HUES64 (cell line): ENCODE results near the gene GAB3.

Experiments used
- H3K27ac ChIP-seq: 2 replicates; pipeline ENCODE4 v1.7.0; 2013; ENCODE audit warnings: low read depth, low read length, inconsistent platforms
- H3K27me3 ChIP-seq: 2 replicates; pipeline ENCODE4 v1.6.1; 2013; ENCODE audit warnings: mild to moderate bottlenecking, low read length; ENCODE audit not compliant: insufficient read depth
- H3K36me3 ChIP-seq: 2 replicates; pipeline ENCODE4 v1.6.1; 2013; ENCODE audit warnings: mild to moderate bottlenecking, low read length; ENCODE audit not compliant: insufficient read depth
- H3K4me1 ChIP-seq: 2 replicates; pipeline ENCODE4 v1.6.1; 2013; ENCODE audit warnings: mild to moderate bottlenecking, low read length, moderate library complexity; ENCODE audit not compliant: insufficient read depth
- H3K4me3 ChIP-seq: 2 replicates; pipeline ENCODE4 v1.5.1; 2013; ENCODE audit warnings: mild to moderate bottlenecking, low read length, moderate library complexity
- H3K9ac ChIP-seq: 2 replicates; pipeline ENCODE4 v1.6.1; 2013; ENCODE audit warnings: mild to moderate bottlenecking, low read depth, low read length
- H3K9me3 ChIP-seq: 2 replicates; pipeline ENCODE4 v1.6.1; 2013; ENCODE audit warnings: low read depth, low read length; ENCODE audit not compliant: insufficient read depth
- WGBS: fragments of 150-250, 120-280 bp; methylation state at CpG from one replicate; pipeline ENCODE4 v1.1.7; 2013; ENCODE audit warnings: missing lambda C conversion rate; 5-methylcytosine and 5-hydroxymethylcytosine counted together

Gene GAB3

GRCh38 chrX:154748712-154749339 lies 2.1 kb downstream of the GAB3 start:
- H3K36me3 ChIP-seq, result no peaks in the 10 kb centered on the region
- H3K27me3 ChIP-seq, result peaks cover 48% of the 10 kb centered on the region
- no peaks in the 10 kb centered on the region for H3K4me1 ChIP-seq
- no peak overlapping the region for H3K9ac ChIP-seq
- no peak overlapping the region for H3K4me3 ChIP-seq
- 39% methylated on average over 11 of the region's 11 CpGs for WGBS
- no peak overlapping the region for H3K27ac ChIP-seq
- H3K9me3 ChIP-seq, result no peaks in the 10 kb centered on the region

DNA sequence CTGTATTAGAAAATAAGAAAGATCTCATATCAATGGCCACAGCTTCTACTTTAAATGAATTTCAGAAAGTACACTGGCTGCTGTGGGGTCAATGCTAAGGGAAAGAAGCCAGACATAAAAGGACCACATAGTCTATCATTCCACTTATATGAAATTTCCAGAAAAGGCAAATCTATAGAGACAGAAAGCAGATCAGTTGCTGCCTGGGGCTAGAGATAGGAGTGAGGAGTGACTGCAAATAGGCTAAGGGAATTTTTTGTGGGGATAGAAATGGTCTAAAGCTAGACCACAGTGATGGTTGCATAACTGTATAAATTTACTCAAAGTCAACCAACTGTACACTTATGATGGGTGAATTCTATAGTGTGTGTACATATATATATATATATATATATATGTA lies 8.3 kb downstream of the GAB3 start:
- no peaks in the 10 kb centered on the region for H3K27me3 ChIP-seq

GRCh38 chrX:154739952-154740465 lies 10.9 kb downstream of the GAB3 start:
- no peak overlapping the region for H3K4me3 ChIP-seq
- no peaks in the 10 kb centered on the region for H3K27me3 ChIP-seq
- H3K4me1 ChIP-seq, result no peaks in the 10 kb centered on the region
- H3K27ac ChIP-seq, result no peak overlapping the region
- no peaks in the 10 kb centered on the region for H3K9me3 ChIP-seq
- WGBS, result 94% methylated on average over 2 of the region's 2 CpGs
- H3K36me3 ChIP-seq, result no peaks in the 10 kb centered on the region
- no peak overlapping the region for H3K9ac ChIP-seq

More for the DNA sequence above, 8.3 kb downstream of the GAB3 start:
- Histone ChIP-seq H3K9me3 (no peaks in the 10 kb centered on the region), H3K9ac (no peak overlapping the region), H3K4me1 (no peaks in the 10 kb centered on the region), H3K27ac (no peak overlapping the region), H3K36me3 (no peaks in the 10 kb centered on the region), H3K4me3 (no peak overlapping the region)

- Histone ChIP-seq H3K27me3 (no peaks in the 10 kb centered on the region), H3K9me3 (no peaks in the 10 kb centered on the region), H3K4me1 (0 out of 2 replicates have a peak, but pooled peaks cover 8% of the 10 kb centered on the region), H3K27ac (no peak overlapping the region), H3K36me3 (no peaks in the 10 kb centered on the region), H3K4me3 (no peak overlapping the region), H3K9ac (no peak overlapping the region)
- WGBS, result 75% methylated on average over 8 of the region's 8 CpGs
These were observed 12.7 kb downstream of the GAB3 start for GRCh38 chrX:154738011-154738738.

GRCh38 chrX:154737136-154737535 lies 13.7 kb downstream of the GAB3 start:
- no peak overlapping the region for H3K27ac ChIP-seq

DNA sequence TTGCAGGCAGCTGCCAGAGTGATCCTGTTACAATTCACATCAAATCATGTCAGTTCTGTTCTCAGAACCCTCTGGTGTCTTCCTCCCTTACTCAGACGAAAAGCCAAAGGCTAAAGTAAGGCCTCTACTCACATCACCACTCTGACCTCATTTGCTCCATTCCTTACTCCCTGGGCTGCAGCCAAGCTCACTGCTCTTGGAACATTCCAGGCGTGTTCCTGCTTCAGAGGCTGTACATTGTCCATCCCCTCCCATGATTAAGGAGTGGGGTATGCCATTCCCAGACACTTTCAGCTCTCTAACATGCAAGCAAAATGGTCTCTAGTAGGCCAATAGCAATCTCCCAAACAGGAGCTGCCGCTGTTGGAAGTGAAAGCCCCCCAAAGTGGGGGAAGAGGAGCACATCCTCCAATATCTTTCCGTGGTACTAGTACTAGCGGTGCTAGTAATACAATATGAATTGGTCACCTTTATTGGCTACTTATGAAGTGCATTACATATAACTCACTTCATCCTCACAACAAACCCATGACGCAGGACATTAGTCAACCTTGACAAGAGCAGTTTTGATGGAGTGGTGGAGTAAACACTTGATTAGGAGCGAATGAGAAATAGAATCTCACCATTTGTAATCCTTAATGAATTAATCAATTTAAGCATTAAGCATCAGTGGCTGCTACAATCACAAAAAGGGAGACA lies 15.0 kb downstream of the GAB3 start:
- H3K9ac ChIP-seq, result no peak overlapping the region
- WGBS, result 86% methylated on average over 4 of the region's 7 CpGs
- H3K4me3 ChIP-seq, result no peak overlapping the region
- H3K27me3 ChIP-seq, result no peaks in the 10 kb centered on the region
- H3K4me1 ChIP-seq, result 0 out of 2 replicates have a peak, but pooled peaks cover 8% of the 10 kb centered on the region
- no peaks in the 10 kb centered on the region for H3K36me3 ChIP-seq
- H3K9me3 ChIP-seq, result no peaks in the 10 kb centered on the region
- no peak overlapping the region for H3K27ac ChIP-seq

More at GRCh38 chrX:154737136-154737535, 13.7 kb downstream of the GAB3 start:
- Histone ChIP-seq H3K36me3 (no peaks in the 10 kb centered on the region), H3K4me1 (0 out of 2 replicates have a peak, but pooled peaks cover 8% of the 10 kb centered on the region), H3K4me3 (no peak overlapping the region), H3K9me3 (no peaks in the 10 kb centered on the region), H3K9ac (no peak overlapping the region), H3K27me3 (no peaks in the 10 kb centered on the region)
- WGBS, result 94% methylated on average over 5 of the region's 5 CpGs

DNA sequence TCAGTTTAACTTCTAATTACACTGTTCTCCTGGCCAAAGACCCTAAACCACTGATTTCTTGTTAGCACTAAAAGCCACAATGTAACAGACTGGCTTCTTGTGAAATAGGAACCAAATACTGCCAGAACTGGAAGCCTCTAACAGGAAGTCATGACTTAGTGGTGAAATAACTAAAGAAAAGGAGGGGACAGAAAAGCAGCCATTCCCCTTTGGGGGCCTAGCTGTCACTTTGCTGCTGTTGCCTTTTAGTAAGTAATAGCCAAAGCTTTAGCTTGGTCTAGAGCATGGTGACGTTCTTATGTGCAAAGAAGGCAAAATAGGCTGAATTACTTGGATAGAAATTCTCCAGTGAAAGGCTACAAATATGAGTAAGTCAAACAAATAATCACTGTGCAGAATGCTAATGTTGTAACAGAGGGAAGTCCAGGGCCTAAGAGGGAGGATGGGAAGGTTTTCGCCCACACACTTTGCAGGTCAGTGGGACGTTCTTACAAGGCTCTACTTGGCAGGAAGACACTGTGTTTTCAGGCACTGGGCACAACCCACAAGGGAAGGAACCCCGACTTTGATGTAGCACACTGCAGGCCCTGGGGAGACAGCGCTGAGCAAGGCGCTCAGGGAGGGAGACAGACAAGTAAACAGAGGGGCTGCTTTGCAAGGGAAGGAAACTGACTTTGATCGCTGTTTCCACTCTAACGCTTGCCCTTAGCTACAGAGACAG lies 16.7 kb downstream of the GAB3 start:
- H3K9ac ChIP-seq, result no peak overlapping the region
- no peaks in the 10 kb centered on the region for H3K36me3 ChIP-seq
- H3K4me1 ChIP-seq, result 0 out of 2 replicates have a peak, but pooled peaks cover 8% of the 10 kb centered on the region
- H3K9me3 ChIP-seq, result no peaks in the 10 kb centered on the region
- 84% methylated on average over 8 of the region's 8 CpGs for WGBS
- H3K4me3 ChIP-seq, result no peak overlapping the region
- no peaks in the 10 kb centered on the region for H3K27me3 ChIP-seq
- no peak overlapping the region for H3K27ac ChIP-seq

GRCh38 chrX:154733066-154733425 lies 17.8 kb downstream of the GAB3 start:
- Histone ChIP-seq H3K9ac (no peak overlapping the region), H3K4me3 (no peak overlapping the region), H3K27ac (no peak overlapping the region), H3K36me3 (no peaks in the 10 kb centered on the region), H3K9me3 (no peaks in the 10 kb centered on the region), H3K27me3 (no peaks in the 10 kb centered on the region), H3K4me1 (0 out of 2 replicates have a peak, but pooled peaks cover 8% of the 10 kb centered on the region)
- 81% methylated on average over 2 of the region's 2 CpGs for WGBS

- Histone ChIP-seq H3K4me3 (no peak overlapping the region), H3K4me1 (0 out of 2 replicates have a peak, but pooled peaks cover 8% of the 10 kb centered on the region), H3K27ac (no peak overlapping the region), H3K9ac (no peak overlapping the region), H3K27me3 (no peaks in the 10 kb centered on the region), H3K36me3 (no peaks in the 10 kb centered on the region), H3K9me3 (no peaks in the 10 kb centered on the region)
- WGBS, result 55% methylated on average over 4 of the region's 5 CpGs
These were observed 18.3 kb downstream of the GAB3 start for GRCh38 chrX:154732421-154733065.

DNA sequence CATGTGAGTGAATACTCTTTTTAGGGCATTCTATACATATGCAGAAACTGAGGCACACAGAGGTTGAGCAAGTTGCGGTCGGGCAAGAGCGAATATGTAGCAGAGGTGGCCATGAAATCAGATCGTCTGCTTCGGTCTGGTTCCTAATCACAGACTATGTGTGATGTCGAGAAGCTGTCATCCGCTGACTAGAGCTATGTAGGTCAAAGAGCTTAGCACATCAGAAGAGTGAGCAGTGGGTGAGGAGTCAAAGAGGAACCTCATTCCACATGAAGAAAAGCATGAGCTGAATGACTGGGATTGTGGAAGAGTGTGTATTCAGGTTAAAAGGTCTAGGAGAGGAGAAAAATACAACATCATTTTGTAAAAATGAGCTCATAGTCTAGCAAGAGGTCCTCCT lies 19.0 kb downstream of the GAB3 start:
- WGBS, result 91% methylated on average over 7 of the region's 7 CpGs
- Histone ChIP-seq H3K36me3 (no peaks in the 10 kb centered on the region), H3K9ac (no peak overlapping the region), H3K27ac (no peak overlapping the region), H3K9me3 (no peaks in the 10 kb centered on the region), H3K4me1 (0 out of 2 replicates have a peak, but pooled peaks cover 8% of the 10 kb centered on the region), H3K27me3 (no peaks in the 10 kb centered on the region), H3K4me3 (no peak overlapping the region)
